ENCODE results near the gene TENM4. TPM values are rescaled to one million over a fixed set of nuclear protein-coding genes. Genes with fewer than 3 reads are reported as not detected.

Gene TENM4
- total RNA-seq, 1 experiment from 2014 or later = 22.6 TPM

- no peak for DNase-seq (ENCODE audit: low read depth)
Observed at GRCh38 chr11:79086056-79086455, 354.8 kb downstream of the TENM4 start.

DNA sequence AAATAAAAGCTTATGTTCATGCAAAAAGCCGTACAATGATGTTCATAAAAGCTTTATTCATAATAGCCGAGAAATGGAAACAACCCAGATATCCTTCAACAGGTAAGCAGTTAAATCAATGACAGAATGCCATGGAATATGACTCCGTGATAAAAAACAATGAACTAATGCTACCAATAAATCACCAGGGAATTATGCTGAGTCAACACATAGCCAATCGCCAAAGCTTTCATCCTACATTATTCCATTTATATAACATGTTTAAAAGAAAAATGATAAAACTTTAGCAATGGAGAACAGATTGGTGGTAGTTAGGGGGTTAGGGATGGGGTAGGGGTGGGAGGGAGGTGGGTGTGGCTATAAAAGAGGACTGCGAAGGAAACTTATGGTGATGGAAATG is 356.4 kb downstream of the TENM4 start:
- DNase-seq (ENCODE audit: low read depth) = no peak

- DNase-seq (ENCODE audit: low read depth) = no peak
Observed at GRCh38 chr11:79083352-79083751, 357.5 kb downstream of the TENM4 start.

GRCh38 chr11:79082907-79083306 is 357.9 kb downstream of the TENM4 start:
- no peak for DNase-seq (ENCODE audit: low read depth)

GRCh38 chr11:79082280-79082679 is 358.6 kb downstream of the TENM4 start:
- no peak for DNase-seq (ENCODE audit: low read depth)

- no peak for DNase-seq (ENCODE audit: low read depth)
Observed at GRCh38 chr11:79081471-79082031, 359.3 kb downstream of the TENM4 start.

DNA sequence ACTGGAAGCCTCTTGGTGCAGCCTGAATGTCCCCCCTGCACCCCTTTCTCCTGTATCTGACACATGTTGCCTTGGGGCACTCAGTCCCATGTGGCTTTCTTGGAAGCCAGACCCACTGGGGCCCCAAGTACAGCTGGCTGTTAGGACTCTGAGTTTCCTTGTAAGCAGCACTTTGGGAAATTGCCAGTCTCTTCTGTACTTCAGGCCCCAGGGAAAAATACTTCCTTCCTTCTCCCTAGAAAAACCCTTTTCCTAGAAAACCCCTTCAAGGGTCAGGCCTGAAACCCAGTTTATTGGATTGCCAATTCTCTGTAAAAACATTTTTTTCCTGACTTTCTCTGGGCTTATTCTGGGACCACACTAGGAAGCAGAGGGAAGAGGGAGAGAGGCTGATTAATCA is 360.3 kb downstream of the TENM4 start:
- peak; percentile 69 for DNase-seq (ENCODE audit: low read depth)

DNA sequence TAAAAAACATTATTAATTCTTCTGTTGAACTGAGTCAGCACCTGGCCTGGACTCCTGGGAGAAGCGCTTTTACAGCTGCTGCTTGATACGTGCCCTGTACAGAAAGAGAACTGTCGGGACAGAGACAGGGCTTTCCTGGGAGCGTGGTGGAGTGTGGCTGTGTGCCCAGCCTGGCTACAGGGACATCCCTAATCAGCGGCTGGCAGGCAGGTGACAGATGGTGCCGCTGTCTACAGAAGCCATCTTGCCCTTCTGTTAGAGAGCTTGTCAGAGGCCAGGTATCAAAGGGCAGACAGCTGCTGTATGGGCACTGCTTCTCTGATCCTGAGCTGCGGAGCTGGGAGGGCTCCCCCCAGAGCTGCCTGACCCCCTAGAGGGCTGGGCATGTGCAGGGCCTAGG is 361.8 kb downstream of the TENM4 start:
- no peak for DNase-seq (ENCODE audit: low read depth)

GRCh38 chr11:79078456-79078855 is 362.4 kb downstream of the TENM4 start:
- DNase-seq (ENCODE audit: low read depth) = no peak

- no peak for DNase-seq (ENCODE audit: low read depth)
Observed at GRCh38 chr11:79077702-79078330, 363.0 kb downstream of the TENM4 start.

DNA sequence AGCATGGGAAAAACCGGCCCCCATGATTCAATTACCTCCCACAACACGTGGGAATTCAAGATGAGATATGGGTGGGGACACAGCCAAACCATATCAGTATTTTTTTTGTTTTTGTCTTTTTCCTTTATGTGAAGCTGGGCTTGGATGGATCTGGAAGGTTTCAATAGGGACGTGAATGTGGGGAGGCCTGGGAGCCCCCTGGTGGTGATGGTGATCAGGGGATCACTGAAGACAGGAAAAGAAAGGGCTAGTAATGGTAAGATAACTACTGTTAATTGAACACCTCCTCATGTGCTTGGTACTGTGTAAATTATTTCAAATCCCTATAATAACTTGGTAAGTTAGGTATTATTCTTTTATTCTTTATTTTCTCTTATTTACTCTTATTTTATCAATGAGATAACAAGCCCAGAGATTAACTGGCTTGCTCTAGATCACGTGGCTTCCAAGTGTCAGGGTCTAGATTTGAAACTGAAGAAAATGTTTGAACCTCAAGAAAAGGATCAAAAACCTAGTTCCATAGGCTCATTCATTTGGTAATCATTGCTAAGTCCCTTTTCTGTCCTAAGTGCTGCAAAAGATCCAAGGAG is 364.2 kb downstream of the TENM4 start:
- peak; percentile 27 for DNase-seq (ENCODE audit: low read depth)

DNA sequence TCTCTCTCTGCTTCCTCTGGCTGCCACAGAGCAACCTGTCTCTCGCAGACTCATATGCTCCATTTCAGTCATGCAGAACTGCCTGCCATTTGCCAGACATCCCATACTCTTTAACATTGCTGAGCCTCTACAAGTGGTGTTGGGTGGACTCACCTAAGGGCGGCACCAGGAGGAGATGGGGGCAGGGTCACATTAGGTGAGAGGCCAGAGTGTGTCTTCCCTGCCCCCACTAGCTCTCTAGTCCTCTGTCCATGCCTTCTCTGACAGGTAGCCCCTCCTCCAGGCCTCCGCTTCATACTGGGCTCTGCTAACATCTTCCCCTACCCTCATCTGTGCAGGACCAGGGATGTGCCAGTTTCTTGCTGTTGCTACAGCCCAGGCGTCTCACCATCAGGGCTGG is 366.3 kb downstream of the TENM4 start:
- no peak for DNase-seq (ENCODE audit: low read depth)

DNA sequence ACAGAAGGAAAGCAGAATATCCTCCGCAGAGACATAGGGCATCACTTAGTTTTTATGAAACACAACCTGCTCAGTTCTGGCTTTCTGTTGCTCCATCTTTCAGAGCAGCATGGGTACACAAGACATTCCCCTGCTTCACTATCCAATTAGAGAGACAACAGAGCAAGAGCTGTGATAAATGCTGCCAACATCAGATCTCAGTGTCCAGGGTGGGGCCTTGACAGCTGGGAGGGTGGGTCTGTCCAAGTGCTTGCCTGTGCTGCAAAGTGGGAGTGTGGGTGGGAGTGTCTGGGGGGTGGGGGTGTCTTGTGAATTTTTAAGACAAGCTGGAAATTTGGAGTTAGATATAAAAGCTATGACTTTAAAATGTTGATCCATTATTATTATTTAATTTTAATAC is 369.6 kb downstream of the TENM4 start:
- DNase-seq (ENCODE audit: low read depth) = no peak

DNA sequence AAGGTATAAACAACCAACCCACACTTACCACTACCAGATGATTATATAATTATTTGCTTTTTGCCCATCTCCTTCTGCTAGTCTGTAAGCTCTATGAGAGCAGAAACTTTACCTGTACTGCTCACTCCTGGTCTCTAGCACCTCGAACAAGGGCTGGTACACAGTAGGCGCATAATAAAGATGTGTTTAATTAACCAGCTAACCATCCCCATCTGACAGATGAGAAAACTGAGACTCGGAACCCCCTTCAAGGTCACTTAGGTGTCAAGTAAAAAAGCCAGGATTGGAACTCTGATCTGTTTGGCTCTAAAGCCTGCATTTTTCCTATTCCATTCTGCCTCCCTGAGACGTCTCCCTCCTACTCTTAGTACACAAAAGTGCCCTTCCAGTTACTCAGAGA is 370.3 kb downstream of the TENM4 start:
- DNase-seq (ENCODE audit: low read depth) = no peak

- DNase-seq (ENCODE audit: low read depth) = no peak
Observed at GRCh38 chr11:79069504-79069903, 371.3 kb downstream of the TENM4 start.

- DNase-seq (ENCODE audit: low read depth) = no peak
Observed at GRCh38 chr11:79068356-79068755, 372.5 kb downstream of the TENM4 start.

- no peak for DNase-seq (ENCODE audit: low read depth)
Observed at GRCh38 chr11:79067352-79067679, 373.5 kb downstream of the TENM4 start.

GRCh38 chr11:79066456-79067351 is 374.1 kb downstream of the TENM4 start:
- DNase-seq (ENCODE audit: low read depth) = no peak

DNA sequence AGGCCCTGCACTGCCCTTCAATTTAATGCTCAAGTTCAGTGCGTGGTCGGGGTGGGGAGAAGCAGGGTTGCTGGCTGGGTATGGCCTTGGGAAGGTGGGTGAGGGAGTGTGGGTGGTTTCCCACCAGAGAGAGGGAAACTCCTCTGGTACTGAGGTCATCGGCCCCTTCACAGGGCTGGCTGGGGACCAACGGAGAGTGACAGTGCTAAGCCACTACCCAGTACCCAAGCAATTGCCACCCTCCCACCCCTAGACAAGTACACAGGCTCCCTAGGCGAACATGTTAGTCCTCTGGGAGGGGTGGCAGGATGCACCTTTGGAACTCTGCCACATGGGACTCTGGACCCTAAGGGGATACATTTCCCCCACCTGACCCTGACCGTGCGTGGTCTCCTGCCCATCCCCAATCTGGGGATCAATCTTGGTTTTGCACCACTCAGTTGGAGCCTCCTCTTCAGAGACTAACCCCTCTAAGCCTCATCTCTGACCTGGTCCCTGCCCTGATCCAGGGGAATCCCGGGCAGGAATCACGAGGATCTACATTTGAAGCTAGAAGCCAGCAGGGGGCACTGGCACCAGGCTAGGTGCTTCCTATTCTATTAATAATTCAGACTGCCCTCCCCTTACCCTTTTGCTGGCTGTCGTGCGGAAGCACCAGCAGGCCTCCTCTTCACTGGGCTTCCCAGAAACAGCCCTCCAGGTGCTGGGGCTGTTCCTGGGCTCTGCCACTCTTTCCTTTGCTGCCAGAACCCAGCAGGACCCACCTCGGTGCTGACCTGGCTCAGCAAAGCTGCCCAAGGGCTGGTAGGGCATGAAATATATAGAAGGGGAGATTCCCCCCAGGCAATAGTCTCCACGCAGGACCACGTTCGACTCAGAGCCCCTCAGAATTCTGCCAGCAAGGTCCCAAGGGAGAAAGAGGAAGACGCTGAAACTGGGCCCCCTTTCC is 377.7 kb downstream of the TENM4 start:
- peak; percentile 21 for DNase-seq (ENCODE audit: low read depth)

GRCh38 chr11:79060081-79060953 is 380.5 kb downstream of the TENM4 start:
- DNase-seq (ENCODE audit: low read depth) = peak; percentile 67

GRCh38 chr11:79059141-79059540 is 381.7 kb downstream of the TENM4 start:
- peak; percentile 31 for DNase-seq (ENCODE audit: low read depth)

All from M059J (cell line).